Measurements from ENCODE around the gene BCAR3. TPM values are rescaled to one million over a fixed set of nuclear protein-coding genes. Genes with fewer than 3 reads are reported as not detected.

BCAR3 gene
- total and polyA plus RNA-seq, 2 of the 4 experiments (the other 2 are of a cell fraction), result 41.4 to 46.4 TPM

- no peak for TF ChIP-seq CHD1 (IDR thresholded peaks at IDR 0.05; ENCODE audit: low read depth, low read length)
Measured at GRCh38 chr1:93605812-93606512, 75.7 kb downstream of the BCAR3 start (continued).

DNA sequence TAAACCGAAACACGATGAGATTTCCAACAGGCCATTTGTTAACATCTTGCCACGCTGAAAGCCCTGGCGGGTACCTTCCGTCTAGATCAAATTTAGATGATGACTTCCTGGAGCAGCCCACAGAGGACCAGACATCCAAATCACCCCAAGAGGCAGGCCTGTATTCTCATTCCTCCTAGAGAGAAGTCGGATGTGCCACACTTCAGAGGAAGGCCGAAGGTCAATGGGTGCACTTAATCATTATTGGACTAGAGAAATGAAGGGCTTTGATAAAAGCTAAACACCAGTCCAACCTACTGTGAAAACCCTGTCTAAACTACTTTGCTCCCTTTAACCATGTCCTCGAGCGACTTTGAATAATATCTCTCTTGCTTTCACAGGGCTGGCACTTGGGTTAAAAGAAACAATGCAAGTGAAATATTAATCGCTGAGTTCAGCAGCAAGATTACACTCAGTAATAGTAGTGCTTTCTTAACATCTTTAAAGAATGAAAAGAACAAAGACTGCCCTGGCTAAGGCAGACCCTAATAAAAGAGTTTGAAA is 76.5 kb downstream of the BCAR3 start:
- dilution Hi-C loops (cut with HindIII; ENCODE audit: low sequenced_read_pairs, unreplicated experiment) (no loop called here), in situ Hi-C loops (cut with MboI; ENCODE audit: low sequenced_read_pairs) (no loop called here), intact Hi-C loops (cut with micrococcal nuclease) (no loop called here)
- Histone ChIP-seq H3K14ac (replicated peaks; ENCODE audit: low read depth, low read length) (no peak overlapping the region; the same call in 1 of the 2 replicates), H2BK15ac (ENCODE audit: low read depth, low read length) (no peak overlapping the region), H2AK9ac (replicated peaks; ENCODE audit: low read depth, low read length, poor library complexity) (no peak overlapping the region), H4K20me1 (ENCODE audit: insufficient read depth, low read length) (peaks cover 93% of the 10 kb centered on the region), H2AFZ (replicated peaks; ENCODE audit: low read length, poor library complexity) (no peak overlapping the region), H3K4me3 (ENCODE audit: insufficient read depth, low read depth, low read length) (no peak overlapping the region), H3K18ac (ENCODE audit: low read depth, low read length) (no peak overlapping the region), H3K79me1 (ENCODE audit: low read depth in 1 of 2, low read length in 2 of 2) (peaks cover 44 to 97% of the 10 kb centered on the region in 2 experiments), H3K4ac (ENCODE audit: low read depth, low read length) (no peak overlapping the region), H3K9me1 (ENCODE audit: insufficient read depth, low read length) (peaks cover 62% of the 10 kb centered on the region), H4K5ac (ENCODE audit: low read depth, low read length) (no peak overlapping the region), H3K27me3 (ENCODE audit: control insufficient read depth, insufficient read depth, low read length) (no peaks in the 10 kb centered on the region), H2BK5ac (ENCODE audit: low read depth, low read length, poor library complexity, severe bottlenecking) (peak overlapping the region; percentile 56), H2BK20ac (ENCODE audit: low read depth, low read length) (no peak overlapping the region), H3K56ac (ENCODE audit: extremely low read depth, insufficient read depth, low read length) (no peak overlapping the region), H2BK120ac (ENCODE audit: low read depth, low read length) (no peak overlapping the region), H3K4me2 (ENCODE audit: low read depth, low read length) (no peak overlapping the region), H3K9ac (ENCODE audit: low read depth, low read length) (no peak overlapping the region), H3K9me3 (ENCODE audit: control insufficient read depth, insufficient read depth, low read length) (no peaks in the 10 kb centered on the region), H2AK5ac (ENCODE audit: low read depth, low read length) (no peak overlapping the region), H3K4me1 (ENCODE audit: control insufficient read depth, insufficient read depth, low read length) (peaks cover 28% of the 10 kb centered on the region), H3K36me3 (ENCODE audit: control insufficient read depth, insufficient read depth, low read length) (no peaks in the 10 kb centered on the region), H3K27ac (ENCODE audit: insufficient read depth, low read length) (no peak overlapping the region), H3K23ac (ENCODE audit: low read depth, low read length) (peak overlapping the region; percentile 10; the same call in 1 of the 2 replicates), H4K8ac (ENCODE audit: low read depth in 2 of 2, low read length in 2 of 2) (no peak overlapping the region; a peak in 1 of 4 replicates), H4K91ac (ENCODE audit: insufficient read depth, low read depth, low read length) (no peak overlapping the region)
- no peak for ATAC-seq (ENCODE audit: low read depth)
- no peak for DNase-seq
- ChIA-PET CTCF (no interaction called here), POLR2A (ENCODE audit: unreplicated experiment) (no interaction called here)
- no TSS peak for BruUV-seq (replicated peaks)
- no CpG with 5 or more reads among the region's 10 CpGs for WGBS, 2 experiments (ENCODE audit: extremely low coverage in 2 of 2, insufficient read length in 1 of 2)
- TF ChIP-seq RCOR1 (IDR thresholded peaks at IDR 0.05; ENCODE audit: insufficient replicate concordance, low read length), result no peak
- no peak for TF ChIP-seq BHLHE40 (IDR thresholded peaks at IDR 0.05; ENCODE audit: low read depth, low read length)
- no peak for TF ChIP-seq USF2 (IDR thresholded peaks at IDR 0.05; ENCODE audit: low read depth, low read length)
- TF ChIP-seq FOS (IDR thresholded peaks at IDR 0.05; ENCODE audit: low read depth, low read length), result no peak

All from IMR-90 (cell line).